HFF-Myc (cell line): ENCODE data around the gene SNCB.

ENCODE experiments used
- DNase-seq: peaks from one replicate; pipeline ENCODE4 v3.0.0-alpha.2; 2011; ENCODE audit warnings: low read depth; ENCODE audit errors: extremely low read depth
- H3K4me3 ChIP-seq: replicated peaks from 2 replicates; pipeline ENCODE4 v1.5.1; 2011; ENCODE audit warnings: low read depth, mild to moderate bottlenecking, control low read depth, low read length
- TF ChIP-seq, protein P1 (sequence below): IDR thresholded peaks from 2 replicates; pipeline ENCODE4 v1.5.1; 2012; ENCODE audit warnings: mild to moderate bottlenecking, low read depth, low read length, control low read depth; ENCODE audit errors: missing control alignments

Gene SNCB

DNA sequence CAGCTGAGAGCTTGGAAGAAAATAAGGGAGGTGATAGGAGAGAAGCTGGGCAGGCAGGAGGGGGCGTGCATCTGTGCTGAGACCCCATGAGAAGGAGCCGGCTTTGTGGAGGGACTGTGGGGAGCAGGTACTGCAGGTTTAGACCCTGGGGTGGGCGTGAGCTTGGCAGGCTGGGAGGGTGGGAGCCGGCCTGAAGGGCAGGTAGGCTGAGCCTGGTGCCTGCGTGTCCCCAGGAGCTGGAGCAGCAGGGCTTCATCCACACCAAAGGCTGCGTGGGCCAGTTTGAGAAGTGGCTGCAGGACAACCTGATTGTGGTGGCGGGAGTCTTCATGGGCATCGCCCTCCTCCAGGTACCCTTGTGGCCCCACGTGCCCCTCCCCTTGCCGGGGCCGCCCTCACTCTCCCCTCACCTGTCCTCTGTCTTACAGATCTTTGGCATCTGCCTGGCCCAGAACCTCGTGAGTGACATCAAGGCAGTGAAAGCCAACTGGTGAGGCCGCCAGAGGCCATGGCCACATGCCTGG, 26.2 kb upstream of the SNCB start:
- no peak for DNase-seq

GRCh38 chr5:176654856-176655255, 24.5 kb upstream of the SNCB start:
- TF ChIP-seq, protein P1, sequence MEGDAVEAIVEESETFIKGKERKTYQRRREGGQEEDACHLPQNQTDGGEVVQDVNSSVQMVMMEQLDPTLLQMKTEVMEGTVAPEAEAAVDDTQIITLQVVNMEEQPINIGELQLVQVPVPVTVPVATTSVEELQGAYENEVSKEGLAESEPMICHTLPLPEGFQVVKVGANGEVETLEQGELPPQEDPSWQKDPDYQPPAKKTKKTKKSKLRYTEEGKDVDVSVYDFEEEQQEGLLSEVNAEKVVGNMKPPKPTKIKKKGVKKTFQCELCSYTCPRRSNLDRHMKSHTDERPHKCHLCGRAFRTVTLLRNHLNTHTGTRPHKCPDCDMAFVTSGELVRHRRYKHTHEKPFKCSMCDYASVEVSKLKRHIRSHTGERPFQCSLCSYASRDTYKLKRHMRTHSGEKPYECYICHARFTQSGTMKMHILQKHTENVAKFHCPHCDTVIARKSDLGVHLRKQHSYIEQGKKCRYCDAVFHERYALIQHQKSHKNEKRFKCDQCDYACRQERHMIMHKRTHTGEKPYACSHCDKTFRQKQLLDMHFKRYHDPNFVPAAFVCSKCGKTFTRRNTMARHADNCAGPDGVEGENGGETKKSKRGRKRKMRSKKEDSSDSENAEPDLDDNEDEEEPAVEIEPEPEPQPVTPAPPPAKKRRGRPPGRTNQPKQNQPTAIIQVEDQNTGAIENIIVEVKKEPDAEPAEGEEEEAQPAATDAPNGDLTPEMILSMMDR: no peak
- DNase-seq: no peak
- H3K4me3 ChIP-seq: no peak overlapping the region

More for the DNA sequence above, 26.2 kb upstream of the SNCB start:
- TF ChIP-seq, protein P1: no peak
- H3K4me3 ChIP-seq: no peak overlapping the region

GRCh38 chr5:176653401-176654385, 23.4 kb upstream of the SNCB start:
- DNase-seq: no peak
- H3K4me3 ChIP-seq: no peak overlapping the region
- TF ChIP-seq, protein P1: no peak

DNA sequence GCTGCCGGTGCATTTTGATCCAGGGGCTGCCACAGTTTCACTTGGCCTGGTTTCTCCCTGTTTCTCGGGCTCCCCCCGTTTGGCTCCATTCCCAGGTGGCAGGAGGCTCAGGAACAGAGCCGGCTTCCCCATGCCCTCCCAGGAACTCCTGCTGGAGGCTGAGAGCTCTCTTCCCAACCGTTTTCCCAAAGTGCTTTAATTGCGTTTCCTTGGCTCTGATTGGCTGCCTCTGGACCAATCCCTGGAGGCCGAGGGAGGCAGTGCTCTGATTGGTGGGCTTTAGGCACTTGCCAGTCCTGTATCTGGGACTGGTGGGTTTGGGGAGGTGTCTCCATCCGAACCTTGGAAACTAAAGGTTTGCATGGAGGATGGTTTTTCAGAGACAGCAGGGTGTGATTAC, 21.8 kb upstream of the SNCB start:
- TF ChIP-seq, protein P1: no peak
- no peak overlapping the region for H3K4me3 ChIP-seq
- DNase-seq: no peak

- H3K4me3 ChIP-seq: no peak overlapping the region
- DNase-seq: no peak
- TF ChIP-seq, protein P1: no peak
Measured at GRCh38 chr5:176651472-176651980, 21.2 kb upstream of the SNCB start.

DNA sequence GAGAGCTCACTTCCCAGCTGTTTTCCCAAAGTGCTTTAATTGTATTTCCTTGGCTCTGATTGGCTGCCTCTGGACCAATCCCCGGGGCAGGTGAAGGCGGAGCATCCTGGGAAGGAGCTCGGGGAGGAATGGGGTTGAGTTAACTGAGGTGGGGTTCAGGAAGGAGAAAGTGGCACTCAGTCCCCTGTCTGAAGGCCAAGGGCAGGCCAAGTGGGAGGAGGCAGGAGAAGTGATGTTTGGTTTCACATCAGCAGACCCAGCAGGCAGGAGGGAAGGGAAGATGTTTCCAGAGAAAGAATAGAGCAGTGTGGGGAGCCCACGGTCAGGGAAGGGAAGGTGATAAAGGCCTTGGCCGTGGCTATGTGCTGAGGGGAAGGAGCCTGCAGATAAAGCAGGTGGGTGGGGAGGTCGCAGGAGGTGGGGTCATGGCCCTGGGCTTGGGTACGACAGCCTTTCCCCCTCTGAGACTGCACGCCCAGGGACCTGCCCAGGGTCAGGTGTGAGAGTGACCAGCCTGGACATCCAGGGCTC, 20.1 kb upstream of the SNCB start:
- no peak overlapping the region for H3K4me3 ChIP-seq
- DNase-seq: no peak
- TF ChIP-seq, protein P1: no peak
